DND-41 (cell line): ENCODE results near the gene MLC1.

Experiments
- ATAC-seq: fragments of 200-7000 bp; cut with Tn5 transposase; 3 replicates; pipeline ENCODE4 v1.9.1; 2021; ENCODE audit warnings: low read depth; ENCODE audit not compliant: insufficient read depth
- DNase-seq: peaks from one replicate; pipeline ENCODE4 v3.0.0-alpha.2; 2020
- H2AFZ ChIP-seq: 2 replicates; pipeline ENCODE4 v1.6.0; 2012; ENCODE audit warnings: low read depth, low read length
- H3K27ac ChIP-seq: 2 replicates; pipeline ENCODE4 v1.5.1; 2012; ENCODE audit warnings: low read length, inconsistent platforms
- H3K27me3 ChIP-seq: fragments of 200-600 bp; sonication (generic); 2 replicates; pipeline ENCODE4 v1.6.0; 2012; ENCODE audit warnings: low read length, mild to moderate bottlenecking, inconsistent platforms; ENCODE audit not compliant: insufficient read depth, poor library complexity
- H3K36me3 ChIP-seq: 2 replicates; pipeline ENCODE4 v1.5.1; 2012; ENCODE audit warnings: low read length, inconsistent platforms; ENCODE audit not compliant: insufficient read depth
- H3K4me1 ChIP-seq: 2 replicates; pipeline ENCODE4 v1.5.1; 2012; ENCODE audit warnings: mild to moderate bottlenecking, low read length; ENCODE audit not compliant: insufficient read depth
- H3K4me2 ChIP-seq: 2 replicates; pipeline ENCODE4 v1.6.0; 2012; ENCODE audit warnings: mild to moderate bottlenecking, moderate library complexity, low read length, inconsistent platforms; ENCODE audit not compliant: insufficient read depth
- H3K4me3 ChIP-seq, 2 experiments: fragments of 200-600 bp in 1 of 2; shearing (Covaris generic) in 1 of 2; 2 replicates each; pipeline ENCODE4 v1.5.1; 2012 to 2016; ENCODE audit warnings: inconsistent platforms in 2 of 2, low read length in 2 of 2, mild to moderate bottlenecking in 2 of 2, low read depth in 1 of 2, moderate library complexity in 1 of 2
- H3K79me2 ChIP-seq: 2 replicates; pipeline ENCODE4 v1.6.0; 2012; ENCODE audit warnings: low read length, inconsistent platforms; ENCODE audit not compliant: insufficient read depth
- H3K9ac ChIP-seq: 2 replicates; pipeline ENCODE4 v1.6.0; 2012; ENCODE audit warnings: low read depth, mild to moderate bottlenecking, inconsistent platforms, low read length, moderate library complexity
- H3K9me3 ChIP-seq: 2 replicates; pipeline ENCODE4 v1.5.1; 2012; ENCODE audit warnings: low read length, moderate library complexity, mild to moderate bottlenecking, inconsistent platforms; ENCODE audit not compliant: insufficient read depth, severe bottlenecking
- H4K20me1 ChIP-seq: 2 replicates; pipeline ENCODE4 v1.6.0; 2012; ENCODE audit warnings: low read length; ENCODE audit not compliant: insufficient read depth
- EZH2 ChIP-seq: IDR thresholded peaks from 3 replicates; pipeline ENCODE4 v1.6.1; 2012; ENCODE audit warnings: borderline replicate concordance, low read depth, mild to moderate bottlenecking, moderate library complexity, low read length, inconsistent platforms; ENCODE audit not compliant: severe bottlenecking
- TF ChIP-seq, protein P1 (sequence below): IDR thresholded peaks from 2 replicates; pipeline ENCODE4 v1.5.1; 2012; ENCODE audit warnings: borderline replicate concordance, low read length, moderate library complexity, mild to moderate bottlenecking; ENCODE audit not compliant: poor library complexity, severe bottlenecking; ENCODE audit errors: extremely low read depth

Gene MLC1

DNA sequence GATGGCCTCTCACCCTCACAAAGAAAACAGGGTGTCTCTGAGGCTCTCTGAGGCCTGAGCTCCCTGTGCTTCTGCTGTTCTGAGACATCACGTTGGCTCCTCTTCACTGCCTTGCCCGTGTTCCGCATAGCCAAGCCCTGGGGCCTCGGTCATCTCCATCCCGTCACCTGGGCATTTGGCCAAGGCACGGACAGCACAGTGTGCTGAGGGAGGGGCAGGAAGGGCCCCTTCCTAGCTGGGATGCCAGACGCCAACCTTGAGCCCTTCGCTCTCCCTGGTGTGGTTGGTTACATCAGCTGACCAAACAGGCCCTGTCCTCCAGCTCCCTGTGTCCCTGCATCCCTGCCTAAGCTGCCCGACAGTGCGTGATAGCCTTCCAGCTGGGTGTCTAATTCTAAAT lies 30.5 kb upstream of the MLC1 start:
- no peaks in the 10 kb centered on the region for H4K20me1 ChIP-seq
- no peak overlapping the region for H3K9ac ChIP-seq
- no peaks in the 10 kb centered on the region for H3K4me1 ChIP-seq
- no peak overlapping the region for H2AFZ ChIP-seq
- peaks cover 24% of the 10 kb centered on the region for H3K27me3 ChIP-seq
- no peak overlapping the region for H3K4me2 ChIP-seq
- TF ChIP-seq, protein P1, sequence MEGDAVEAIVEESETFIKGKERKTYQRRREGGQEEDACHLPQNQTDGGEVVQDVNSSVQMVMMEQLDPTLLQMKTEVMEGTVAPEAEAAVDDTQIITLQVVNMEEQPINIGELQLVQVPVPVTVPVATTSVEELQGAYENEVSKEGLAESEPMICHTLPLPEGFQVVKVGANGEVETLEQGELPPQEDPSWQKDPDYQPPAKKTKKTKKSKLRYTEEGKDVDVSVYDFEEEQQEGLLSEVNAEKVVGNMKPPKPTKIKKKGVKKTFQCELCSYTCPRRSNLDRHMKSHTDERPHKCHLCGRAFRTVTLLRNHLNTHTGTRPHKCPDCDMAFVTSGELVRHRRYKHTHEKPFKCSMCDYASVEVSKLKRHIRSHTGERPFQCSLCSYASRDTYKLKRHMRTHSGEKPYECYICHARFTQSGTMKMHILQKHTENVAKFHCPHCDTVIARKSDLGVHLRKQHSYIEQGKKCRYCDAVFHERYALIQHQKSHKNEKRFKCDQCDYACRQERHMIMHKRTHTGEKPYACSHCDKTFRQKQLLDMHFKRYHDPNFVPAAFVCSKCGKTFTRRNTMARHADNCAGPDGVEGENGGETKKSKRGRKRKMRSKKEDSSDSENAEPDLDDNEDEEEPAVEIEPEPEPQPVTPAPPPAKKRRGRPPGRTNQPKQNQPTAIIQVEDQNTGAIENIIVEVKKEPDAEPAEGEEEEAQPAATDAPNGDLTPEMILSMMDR, result no peak
- TF ChIP-seq EZH2, result no peak
- no peaks in the 10 kb centered on the region for H3K9me3 ChIP-seq
- DNase-seq (no peak), ATAC-seq (no peak)
- no peak overlapping the region for H3K27ac ChIP-seq
- H3K36me3 ChIP-seq, result no peaks in the 10 kb centered on the region
- no peak overlapping the region for H3K4me3 ChIP-seq
- H3K79me2 ChIP-seq, result no peaks in the 10 kb centered on the region

DNA sequence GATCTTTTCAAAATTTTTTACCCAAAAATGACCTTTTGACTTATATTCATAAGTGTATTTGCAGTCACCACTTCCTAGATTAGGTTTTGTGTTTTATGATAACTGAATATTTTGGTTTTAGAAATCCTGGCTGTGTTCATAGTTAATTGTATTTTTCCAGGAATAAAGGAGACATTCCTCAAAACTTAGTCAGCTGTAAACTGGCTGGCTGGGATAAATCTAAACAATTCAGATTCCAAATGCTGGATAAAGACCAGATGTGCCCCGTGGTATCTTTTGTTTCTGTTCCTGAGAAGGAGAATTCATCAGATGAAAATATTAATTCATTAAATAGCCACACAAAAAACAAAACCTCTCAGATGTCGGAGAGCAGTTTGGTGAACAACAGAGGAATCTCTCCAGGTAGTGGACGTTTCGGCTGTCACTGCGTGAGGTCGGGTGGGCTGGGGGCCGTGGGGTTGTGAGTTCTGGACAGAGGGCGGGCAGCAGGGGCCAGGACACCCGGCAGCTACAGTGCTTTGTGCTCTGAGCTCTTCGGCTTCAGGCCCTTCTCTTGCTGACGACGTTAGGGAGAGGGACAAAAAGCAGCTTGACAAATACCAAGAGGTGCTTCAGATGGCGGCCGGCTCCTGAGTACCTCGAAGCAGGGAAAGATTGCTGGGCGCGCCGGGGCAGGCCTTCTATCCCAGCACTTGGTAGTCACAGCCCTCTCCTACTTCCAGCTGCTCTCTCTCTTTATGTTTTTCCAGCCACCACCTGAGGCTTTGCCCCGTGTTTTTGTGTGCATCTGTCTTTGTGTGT lies 29.2 kb upstream of the MLC1 start:
- Histone ChIP-seq H3K79me2 (no peaks in the 10 kb centered on the region), H3K27me3 (peaks cover 23% of the 10 kb centered on the region), H3K4me3 (no peak overlapping the region), H4K20me1 (no peaks in the 10 kb centered on the region), H3K9me3 (no peaks in the 10 kb centered on the region), H3K4me2 (no peak overlapping the region), H3K4me1 (no peaks in the 10 kb centered on the region), H3K36me3 (no peaks in the 10 kb centered on the region), H3K9ac (no peak overlapping the region), H2AFZ (no peak overlapping the region), H3K27ac (no peak overlapping the region)
- ATAC-seq (no peak), DNase-seq (no peak)
- TF ChIP-seq, protein P1, result no peak
- TF ChIP-seq EZH2, result no peak

DNA sequence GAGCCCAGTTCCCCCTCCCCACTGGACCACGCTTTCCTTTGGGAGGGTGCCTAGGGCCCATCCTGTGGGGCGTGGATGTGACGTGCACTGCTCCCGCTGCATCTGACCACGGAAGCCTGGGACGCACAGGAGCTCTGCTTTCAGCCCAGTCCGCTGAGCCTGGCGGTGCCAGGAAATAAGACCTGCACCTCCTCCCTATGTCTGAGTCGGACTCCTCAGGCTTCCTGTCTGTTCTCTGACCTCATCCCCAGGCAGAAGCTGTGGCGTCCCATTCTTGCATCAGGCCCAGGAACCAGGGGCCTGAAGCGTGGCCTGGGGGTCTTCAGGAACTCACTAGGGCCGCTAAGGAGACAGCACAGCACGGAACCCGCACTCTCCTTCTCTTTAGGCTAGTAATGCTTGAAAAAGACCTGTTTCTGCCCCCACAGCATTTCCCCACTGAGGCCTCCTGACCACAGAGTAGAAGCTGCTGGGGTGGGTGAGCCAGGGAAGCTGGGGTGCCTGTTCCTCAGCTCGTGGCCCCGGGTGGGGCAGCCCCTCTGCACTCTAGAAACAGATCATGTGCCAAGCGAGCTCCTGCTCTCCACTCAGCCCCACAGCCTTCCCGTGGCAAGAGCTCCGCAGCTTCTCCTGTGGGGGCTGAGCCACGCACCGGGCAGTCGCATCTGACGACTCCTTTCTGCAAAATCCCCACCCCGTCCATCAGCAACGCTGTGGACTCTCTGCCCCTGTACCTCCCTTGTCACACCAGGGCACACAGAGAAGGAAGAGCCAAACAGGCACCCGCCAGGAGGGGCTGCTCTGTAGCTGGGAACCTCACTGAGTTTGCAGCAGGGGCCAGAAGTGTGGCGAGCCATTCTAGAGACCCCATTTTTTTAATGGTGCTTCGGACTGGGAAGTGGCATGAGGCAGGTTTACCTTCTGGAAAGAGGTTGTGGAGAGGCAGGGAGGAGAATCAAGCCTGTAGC lies 27.2 kb upstream of the MLC1 start:
- TF ChIP-seq, protein P1, result no peak
- no peaks in the 10 kb centered on the region for H3K36me3 ChIP-seq
- H3K4me3 ChIP-seq, result no peak overlapping the region
- H3K9me3 ChIP-seq, result no peaks in the 10 kb centered on the region
- DNase-seq, result no peak
- no peak overlapping the region for H3K9ac ChIP-seq
- no peaks in the 10 kb centered on the region for H3K79me2 ChIP-seq
- no peak overlapping the region for H3K27ac ChIP-seq
- no peaks in the 10 kb centered on the region; the same call in 1 of the 2 replicates for H4K20me1 ChIP-seq
- H3K4me2 ChIP-seq, result no peak overlapping the region
- H3K27me3 ChIP-seq, result peaks cover 18% of the 10 kb centered on the region
- H2AFZ ChIP-seq, result no peak overlapping the region
- ATAC-seq, result no peak
- H3K4me1 ChIP-seq, result no peaks in the 10 kb centered on the region
